Ecto neural progenitor cell (in vitro differentiated cells): Measurements from ENCODE around the gene GRAMD1B.
A peak's percentile ranks its signal among the peaks of the same experiment; 100 is the strongest.

ENCODE experiments used
- DNase-seq: peaks from one replicate; pipeline ENCODE4 v3.0.0-alpha.2; 2018; ENCODE audit warnings: low spot score

Gene GRAMD1B

GRCh38 chr11:123429913-123430720 is at the start of gene GRAMD1B:
Gene GRAMD1B (plus strand): TSS chr11:123430269. CDS start chr11:123430793, 524 bp downstream.
- DNase-seq, result peak; percentile 89

- no peak for DNase-seq
Measured at GRCh38 chr11:123381149-123381548, 48.9 kb upstream of the GRAMD1B start.

- DNase-seq, result no peak
Measured at GRCh38 chr11:123381817-123382554, 48.1 kb upstream of the GRAMD1B start.

GRCh38 chr11:123382555-123383074 is 47.5 kb upstream of the GRAMD1B start:
- no peak for DNase-seq

- no peak for DNase-seq
Measured at GRCh38 chr11:123384116-123384515, 46.0 kb upstream of the GRAMD1B start.

- no peak for DNase-seq
Measured at GRCh38 chr11:123386796-123387510, 43.1 kb upstream of the GRAMD1B start.

- DNase-seq, result no peak
Measured at GRCh38 chr11:123388640-123389039, 41.4 kb upstream of the GRAMD1B start.

- no peak for DNase-seq
Measured at GRCh38 chr11:123390146-123390545, 39.9 kb upstream of the GRAMD1B start.

- DNase-seq, result no peak
Measured at GRCh38 chr11:123391646-123392348, 38.3 kb upstream of the GRAMD1B start.

- no peak for DNase-seq
Measured at GRCh38 chr11:123392431-123392830, 37.6 kb upstream of the GRAMD1B start.

- DNase-seq, result no peak
Measured at GRCh38 chr11:123392844-123393243, 37.2 kb upstream of the GRAMD1B start.

GRCh38 chr11:123393312-123393927 is 36.6 kb upstream of the GRAMD1B start:
- no peak for DNase-seq

- no peak for DNase-seq
Measured at GRCh38 chr11:123404676-123405075, 25.4 kb upstream of the GRAMD1B start.

- no peak for DNase-seq
Measured at GRCh38 chr11:123405123-123405592, 24.9 kb upstream of the GRAMD1B start.

GRCh38 chr11:123406441-123407129 is 23.5 kb upstream of the GRAMD1B start:
- no peak for DNase-seq

GRCh38 chr11:123407130-123407995 is 22.7 kb upstream of the GRAMD1B start:
- peak; percentile 69 for DNase-seq

- no peak for DNase-seq
Measured at GRCh38 chr11:123407996-123408597, 22.0 kb upstream of the GRAMD1B start.

- DNase-seq, result no peak
Measured at GRCh38 chr11:123408619-123409455, 21.2 kb upstream of the GRAMD1B start.
